Cardiac fibroblast (primary cell): ENCODE results near the gene UBE2E3.
A peak's percentile ranks its signal among the peaks of the same experiment; 100 is the strongest.

Source experiments
- DNase-seq, 2 donors: peaks; one replicate each; pipeline versions ENCODE4 v3.0.0 to v3.0.0-alpha.2; 2010; ENCODE audit warnings: low read depth in 2 of 2
- H3K4me3 ChIP-seq, 2 donors: replicated peaks in 1 of 2; 1 replicate in 1 of 2; 2 replicates in 1 of 2; pipeline ENCODE4 v1.5.1; 2011; ENCODE audit warnings: low read depth in 2 of 2, low read length in 2 of 2, mild to moderate bottlenecking in 2 of 2, moderate library complexity in 1 of 2
- CTCF ChIP-seq: IDR thresholded peaks from one replicate; pipeline ENCODE4 v1.5.1; 2011; ENCODE audit warnings: low read depth, mild to moderate bottlenecking, low read length, inconsistent platforms

Gene UBE2E3

GRCh38 chr2:181052523-181052891 is 72.1 kb downstream of the UBE2E3 start:
- TF ChIP-seq CTCF: no peak
- no peak for DNase-seq
- H3K4me3 ChIP-seq: no peak overlapping the region

- no peak overlapping the region for H3K4me3 ChIP-seq
- DNase-seq: no peak
- no peak for TF ChIP-seq CTCF
Measured at GRCh38 chr2:181054256-181054655, 73.9 kb downstream of the UBE2E3 start.

GRCh38 chr2:181054843-181055242 is 74.4 kb downstream of the UBE2E3 start:
- no peak overlapping the region for H3K4me3 ChIP-seq
- no peak for TF ChIP-seq CTCF
- peak in 1 of 2 donors; percentile 43 for DNase-seq

- DNase-seq: peak; percentile 34 to 70
- H3K4me3 ChIP-seq: no peak overlapping the region
- peak; percentile 70 for TF ChIP-seq CTCF
Measured at GRCh38 chr2:181058378-181059269, 78.2 kb downstream of the UBE2E3 start.

GRCh38 chr2:181063696-181064095 is 83.3 kb downstream of the UBE2E3 start:
- DNase-seq: no peak
- no peak overlapping the region for H3K4me3 ChIP-seq
- TF ChIP-seq CTCF: no peak

GRCh38 chr2:181065458-181065857 is 85.1 kb downstream of the UBE2E3 start:
- TF ChIP-seq CTCF: no peak
- DNase-seq: no peak
- H3K4me3 ChIP-seq: no peak overlapping the region
